ENCODE results near the gene TCEAL3.

DNA sequence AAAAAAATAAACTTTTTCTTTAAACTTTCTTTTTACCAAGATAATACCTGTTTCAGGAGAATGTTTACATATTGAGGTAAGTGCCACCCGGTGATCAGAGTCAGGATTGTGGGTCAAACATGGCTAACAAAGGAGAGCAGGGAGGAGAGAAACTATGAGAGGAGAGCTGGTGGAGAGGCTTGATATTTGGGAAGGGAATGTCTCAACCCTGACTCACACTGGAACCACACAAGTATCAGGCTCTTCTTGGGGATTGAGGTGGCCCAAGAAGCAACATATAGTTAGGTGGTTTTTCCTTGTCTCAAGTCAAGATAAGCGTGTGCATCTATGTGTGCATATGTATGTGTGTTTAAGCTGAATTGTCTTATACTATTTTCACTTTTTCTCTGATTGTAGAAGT lies 27.7 kb downstream of the TCEAL3 start:
- TF ChIP-seq CTCF (conservative IDR thresholded peaks at IDR 0.05 in 1 of 2, IDR thresholded peaks at IDR 0.05 in 1 of 2; ENCODE audit: extremely low read depth in 1 of 2, insufficient read depth in 1 of 2, low read depth in 1 of 2, low read length in 2 of 2) (no peak), EZH2 (IDR thresholded peaks at IDR 0.05; ENCODE audit: borderline replicate concordance, low read length) (no peak)
